ENCODE measurements around the gene ITPRID1.
"Not testable (repeated sequence)": the region's sequence is repeated elsewhere in the genome, so short reads cannot be mapped to it uniquely, and the experiment has no call there.

The ITPRID1 gene

DNA sequence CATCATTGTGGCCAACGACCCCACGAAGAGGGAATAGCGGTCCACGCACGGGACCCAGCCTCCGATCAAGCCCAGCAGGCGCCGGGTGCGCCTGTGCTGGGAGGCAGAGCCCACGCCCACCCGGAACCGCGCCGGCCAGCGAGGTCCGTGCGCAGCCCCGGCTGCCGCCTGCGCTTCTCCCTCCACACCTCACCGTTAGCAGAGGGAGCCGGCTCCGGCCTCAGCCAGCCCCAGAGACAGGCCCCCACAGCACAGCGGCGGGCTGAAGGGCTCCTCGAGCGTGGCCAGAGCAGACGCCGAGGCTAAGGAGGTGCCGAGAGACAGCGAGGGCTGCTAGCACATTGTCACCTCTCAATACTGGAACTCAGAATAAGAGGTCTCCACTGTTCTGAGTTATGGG is 3.6 kb downstream of the ITPRID1 start:
- DNase-seq: no peak

DNA sequence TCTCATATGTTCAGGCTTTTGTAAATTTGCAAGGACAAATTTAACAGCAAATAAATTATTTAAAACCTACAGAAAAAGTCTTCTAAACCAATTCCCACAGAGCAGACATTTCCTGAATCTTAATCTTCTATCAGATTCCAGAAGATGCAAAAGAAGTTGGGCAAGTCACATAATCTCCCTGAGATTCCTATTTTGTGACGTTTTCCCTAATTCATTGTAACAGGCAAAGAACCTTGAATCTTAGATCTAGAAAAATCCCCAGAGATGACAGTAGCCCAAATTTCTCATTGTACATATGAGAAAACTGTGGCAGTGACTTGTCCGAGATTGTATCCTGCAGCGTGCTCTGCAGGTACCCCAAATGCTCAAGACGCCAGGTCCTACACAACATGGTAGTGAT is 4.9 kb downstream of the ITPRID1 start:
- no peak for DNase-seq

DNA sequence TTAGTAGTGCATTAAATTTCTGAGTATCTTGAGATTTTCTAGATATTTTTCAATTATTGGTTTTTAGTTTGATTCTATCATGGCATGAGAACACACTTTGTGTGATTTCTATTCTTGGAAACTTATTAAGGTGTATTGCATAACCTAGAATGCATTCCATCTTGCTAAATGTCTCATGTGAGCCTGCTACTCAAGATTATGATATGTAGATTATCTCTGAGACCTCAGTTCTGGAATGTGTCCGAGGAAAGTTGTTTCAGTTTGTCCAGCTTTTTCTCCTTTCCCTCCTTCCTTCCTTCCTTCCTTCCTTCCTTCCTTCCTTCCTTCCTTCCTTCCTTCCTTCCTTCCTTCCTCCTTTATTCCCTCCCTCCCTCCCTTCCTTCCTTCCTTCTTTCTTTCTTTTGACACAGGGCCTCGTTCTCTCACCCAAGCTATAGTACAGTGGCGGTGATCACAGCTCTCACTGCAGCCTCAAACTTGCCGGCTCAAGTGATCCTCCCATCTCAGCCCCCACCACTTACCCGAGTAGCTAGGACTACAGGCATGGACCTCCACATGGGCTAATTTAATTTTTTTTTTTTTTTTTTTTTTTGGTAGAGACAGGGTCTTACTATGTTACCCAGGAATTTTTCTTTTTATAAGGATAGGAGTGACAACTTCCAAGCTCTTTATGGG is 7.6 kb downstream of the ITPRID1 start:
- DNase-seq: no peak

GRCh38 chr7:31526864-31527263 is 13.0 kb downstream of the ITPRID1 start:
- DNase-seq: no peak

- DNase-seq: no peak
Observed at GRCh38 chr7:31529103-31529502, 15.2 kb downstream of the ITPRID1 start.

- not testable (repeated sequence) for DNase-seq
Observed at GRCh38 chr7:31540651-31541185, 26.8 kb downstream of the ITPRID1 start.

GRCh38 chr7:31545549-31545948 is 31.7 kb downstream of the ITPRID1 start:
- no peak for DNase-seq

DNA sequence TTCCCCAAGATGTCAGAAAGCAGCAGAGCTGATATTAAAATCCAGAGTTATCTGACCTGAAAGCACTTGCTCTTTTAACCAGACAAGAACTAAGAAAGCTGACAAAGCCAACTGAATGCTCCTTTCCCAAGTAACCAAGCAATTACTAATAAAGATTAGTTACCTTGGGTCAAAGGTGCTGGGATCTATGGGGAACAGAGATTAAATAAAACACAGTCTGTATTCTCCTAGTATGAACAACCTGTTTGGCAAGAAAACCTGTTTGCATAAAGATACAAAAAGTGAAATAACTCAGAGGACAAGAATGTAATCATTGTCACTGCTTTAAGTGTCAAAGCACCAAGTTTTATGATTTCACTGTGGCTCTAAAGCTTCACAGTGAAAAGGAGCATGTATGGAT is 35.7 kb downstream of the ITPRID1 start:
- DNase-seq: no peak

- DNase-seq: no peak
Observed at GRCh38 chr7:31550432-31550831, 36.5 kb downstream of the ITPRID1 start.

GRCh38 chr7:31553661-31554081 is 39.8 kb downstream of the ITPRID1 start:
- no peak for DNase-seq

GRCh38 chr7:31562002-31562401 is 48.1 kb downstream of the ITPRID1 start:
- DNase-seq: no peak

DNA sequence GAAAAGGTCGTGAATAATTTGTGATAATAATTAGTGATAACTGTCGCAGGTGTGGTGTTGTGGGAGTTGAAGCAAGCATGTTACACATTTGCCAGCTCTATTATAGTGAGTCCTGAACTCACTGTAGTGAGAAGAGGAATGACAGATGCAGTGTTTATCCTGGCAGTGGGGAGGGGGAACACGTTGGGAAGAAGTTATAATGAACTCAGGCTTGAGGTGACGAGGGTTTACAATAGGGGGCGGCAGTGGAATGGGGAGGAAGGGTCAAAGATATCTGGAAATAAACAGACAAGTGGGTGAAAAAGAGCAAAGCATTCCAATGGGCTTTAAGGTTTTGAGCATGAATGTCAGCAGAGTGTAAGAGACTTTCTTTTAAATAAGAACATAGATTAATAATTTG is 49.6 kb downstream of the ITPRID1 start:
- DNase-seq: no peak

- DNase-seq: no peak
Observed at GRCh38 chr7:31563951-31564350, 50.1 kb downstream of the ITPRID1 start.

DNA sequence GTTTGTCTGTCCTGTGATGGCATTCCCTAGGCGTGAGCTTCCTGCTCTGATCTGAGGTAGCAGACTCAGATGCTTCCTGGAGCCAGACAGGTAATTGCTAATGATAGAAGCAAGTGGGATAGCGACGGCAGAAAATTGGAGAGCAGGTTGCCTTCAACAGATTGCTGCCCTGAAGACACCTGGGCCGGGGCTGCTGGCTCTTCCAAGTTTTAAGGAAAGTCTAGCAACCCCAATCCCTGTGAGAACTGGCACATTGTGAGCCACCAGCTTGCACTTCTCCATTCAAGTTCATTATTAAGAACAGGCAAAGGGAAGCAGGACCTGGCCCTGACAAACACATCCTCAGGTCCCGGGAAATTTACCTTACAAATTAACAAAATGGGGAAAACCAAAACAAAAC is 50.8 kb downstream of the ITPRID1 start:
- DNase-seq: no peak

GRCh38 chr7:31569528-31569927 is 55.6 kb downstream of the ITPRID1 start:
- no peak for DNase-seq

GRCh38 chr7:31583526-31583925 is 69.6 kb downstream of the ITPRID1 start:
- DNase-seq: no peak

DNA sequence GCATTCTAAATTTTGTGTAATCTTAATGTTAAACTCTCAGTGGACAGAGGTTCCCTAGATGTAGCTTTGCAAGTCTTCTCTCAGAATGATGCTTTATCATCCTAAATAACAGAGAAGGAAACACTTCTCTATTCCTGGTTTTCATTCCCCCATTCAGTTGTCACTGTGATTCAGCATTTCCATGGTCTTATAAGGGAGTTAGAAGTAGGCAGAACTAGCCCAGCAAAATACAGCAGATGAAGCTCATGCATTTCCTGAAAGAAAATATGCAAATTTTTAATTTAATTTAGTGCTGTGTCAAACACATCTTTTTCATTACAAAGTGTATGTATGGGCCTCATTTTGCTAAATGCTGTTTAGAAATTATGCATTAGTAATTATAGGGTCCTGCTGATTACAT is 70.1 kb downstream of the ITPRID1 start:
- no peak for DNase-seq

- no peak for DNase-seq
Observed at GRCh38 chr7:31595390-31595789, 81.5 kb downstream of the ITPRID1 start.

DNA sequence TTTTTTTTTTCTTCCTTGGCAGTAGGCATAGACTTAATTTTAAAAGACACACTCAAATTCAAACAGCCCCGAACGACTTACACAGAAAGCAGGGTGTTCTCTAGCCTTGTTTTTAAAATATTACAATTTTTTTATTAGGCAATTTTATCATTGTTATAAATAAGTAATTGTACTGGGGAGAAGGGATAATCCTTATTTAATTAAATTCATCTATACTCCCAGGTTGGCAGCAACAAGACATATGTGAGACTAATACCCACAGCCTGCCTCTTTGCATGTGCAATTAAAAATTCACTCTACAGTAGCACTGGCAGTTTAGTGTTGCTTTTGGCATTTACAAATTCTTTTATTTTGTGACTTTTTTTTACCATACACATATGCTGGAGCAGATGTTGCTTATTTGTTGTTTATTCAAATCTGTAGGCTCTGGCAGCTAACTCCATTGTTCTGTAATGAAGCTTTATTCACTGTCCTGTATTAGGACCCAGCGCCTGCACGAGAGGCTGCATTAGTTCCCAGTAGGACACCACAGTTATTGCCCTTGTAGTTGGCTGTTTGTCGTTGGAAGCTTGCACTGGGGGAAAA is 88.2 kb downstream of the ITPRID1 start:
- no peak for DNase-seq

GRCh38 chr7:31603046-31603445 is 89.2 kb downstream of the ITPRID1 start:
- DNase-seq: no peak

- no peak for DNase-seq
Observed at GRCh38 chr7:31613604-31614003, 99.7 kb downstream of the ITPRID1 start.

GRCh38 chr7:31633467-31633866 is 119.6 kb downstream of the ITPRID1 start:
- no peak for DNase-seq

GRCh38 chr7:31633894-31634494 is 120.1 kb downstream of the ITPRID1 start:
- peak; percentile 60 for DNase-seq

- DNase-seq: peak; percentile 35
Observed at GRCh38 chr7:31640381-31640780, 126.5 kb downstream of the ITPRID1 start.

All from suppressor macrophage treated with lipopolysaccharide for 4 hours (primary cell).